Calu3 (cell line): ENCODE measurements around the gene TMEM184A. TPM values are rescaled to one million over a fixed set of nuclear protein-coding genes. Genes with fewer than 3 reads are reported as not detected.

Experiments used
- BruUV-seq: library from RNA; stranded (reverse); fragments of 400-500 nt; replicated peaks from 2 replicates; lab custom pipeline; 2021; lab: Mats Ljungman, UMichigan
- CTCF ChIA-PET: fragments of 300-600 bp; sonication (Branson Sonifier 250); formaldehyde crosslinking; loops from one replicate; lab custom pipeline; 2022; ENCODE audit warnings: antibody characterized with exemption; lab: Charles Lee
- DNase-seq: peaks from one replicate; pipeline ENCODE4 v3.0.0; 2022
- H3K27ac Mint-ChIP-seq: one replicate; pipeline ENCODE4 v1.8.0; 2022; ENCODE audit warnings: mixed read lengths; ENCODE audit not compliant: unreplicated experiment
- H3K27me3 Mint-ChIP-seq: one replicate; pipeline ENCODE4 v1.8.0; 2022; ENCODE audit warnings: mixed read lengths; ENCODE audit not compliant: unreplicated experiment
- H3K36me3 Mint-ChIP-seq: one replicate; pipeline ENCODE4 v1.8.0; 2022; ENCODE audit warnings: mild to moderate bottlenecking, moderate library complexity, mixed read lengths; ENCODE audit not compliant: insufficient read depth, unreplicated experiment
- H3K4me1 Mint-ChIP-seq: one replicate; pipeline ENCODE4 v1.8.0; 2022; ENCODE audit warnings: mild to moderate bottlenecking, low read depth, mixed read lengths; ENCODE audit not compliant: unreplicated experiment
- H3K4me3 Mint-ChIP-seq: one replicate; pipeline ENCODE4 v1.8.0; 2022; ENCODE audit warnings: mild to moderate bottlenecking, low read depth, moderate library complexity, mixed read lengths; ENCODE audit not compliant: unreplicated experiment
- H3K9me3 Mint-ChIP-seq: one replicate; pipeline ENCODE4 v1.8.0; 2022; ENCODE audit warnings: low read depth, mixed read lengths; ENCODE audit not compliant: unreplicated experiment
- intact Hi-C: fragments of 100-400 bp; cut with micrococcal nuclease; formaldehyde crosslinking; loops from one replicate; pipeline ENCODE4 v1.10.0; 2022; ENCODE audit not compliant: unreplicated experiment
- total RNA-seq: library from RNA; stranded (reverse); gene quantifications from 2 replicates; pipeline ENCODE4 v1.2.3, GENCODE V29; 2022
- TF ChIP-seq, protein P1 (sequence below): fragments of 200-600 bp; IDR thresholded peaks from one replicate; pipeline ENCODE4 v1.8.0; 2022; ENCODE audit warnings: antibody characterized with exemption; ENCODE audit not compliant: unreplicated experiment

TMEM184A gene
- total RNA-seq, 1 experiment from 2014 or later = 61.9 TPM

DNA sequence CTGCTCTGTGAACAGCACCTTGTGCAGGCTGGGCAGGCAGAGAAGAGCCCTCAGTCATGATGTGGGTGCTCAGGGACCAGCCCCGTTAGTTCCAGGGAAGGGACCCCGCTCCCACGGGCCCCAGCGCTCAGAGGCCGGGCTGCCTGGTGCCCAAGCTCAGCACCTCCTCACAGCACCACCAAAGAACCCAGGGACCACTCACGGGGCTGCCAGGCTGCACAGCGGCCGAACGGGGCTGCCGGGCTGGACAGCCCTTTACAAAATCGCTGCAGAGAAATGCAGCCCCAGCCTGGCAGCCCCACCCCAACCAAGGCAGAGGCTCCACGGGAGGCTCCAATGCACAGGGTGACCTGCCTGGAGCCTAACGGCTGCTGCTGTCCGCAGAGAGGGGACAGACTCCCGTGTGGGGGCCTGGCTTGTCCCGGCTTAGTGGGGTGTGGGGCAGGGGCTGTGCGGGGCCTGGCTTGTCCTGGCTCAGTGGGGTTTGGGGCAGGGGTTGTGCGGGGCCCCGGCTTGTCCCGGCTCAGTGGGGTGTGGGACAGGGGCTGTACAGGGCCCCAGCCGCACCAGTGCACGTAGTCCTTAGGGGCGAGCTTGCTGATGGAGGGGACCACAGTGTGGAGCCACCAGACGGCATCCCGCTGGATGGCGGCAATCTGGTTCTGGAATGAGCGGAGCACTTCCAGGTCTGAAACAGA is 61.0 kb downstream of the TMEM184A start:
- TF ChIP-seq, protein P1, sequence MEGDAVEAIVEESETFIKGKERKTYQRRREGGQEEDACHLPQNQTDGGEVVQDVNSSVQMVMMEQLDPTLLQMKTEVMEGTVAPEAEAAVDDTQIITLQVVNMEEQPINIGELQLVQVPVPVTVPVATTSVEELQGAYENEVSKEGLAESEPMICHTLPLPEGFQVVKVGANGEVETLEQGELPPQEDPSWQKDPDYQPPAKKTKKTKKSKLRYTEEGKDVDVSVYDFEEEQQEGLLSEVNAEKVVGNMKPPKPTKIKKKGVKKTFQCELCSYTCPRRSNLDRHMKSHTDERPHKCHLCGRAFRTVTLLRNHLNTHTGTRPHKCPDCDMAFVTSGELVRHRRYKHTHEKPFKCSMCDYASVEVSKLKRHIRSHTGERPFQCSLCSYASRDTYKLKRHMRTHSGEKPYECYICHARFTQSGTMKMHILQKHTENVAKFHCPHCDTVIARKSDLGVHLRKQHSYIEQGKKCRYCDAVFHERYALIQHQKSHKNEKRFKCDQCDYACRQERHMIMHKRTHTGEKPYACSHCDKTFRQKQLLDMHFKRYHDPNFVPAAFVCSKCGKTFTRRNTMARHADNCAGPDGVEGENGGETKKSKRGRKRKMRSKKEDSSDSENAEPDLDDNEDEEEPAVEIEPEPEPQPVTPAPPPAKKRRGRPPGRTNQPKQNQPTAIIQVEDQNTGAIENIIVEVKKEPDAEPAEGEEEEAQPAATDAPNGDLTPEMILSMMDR = no peak
- Mint-ChIP-seq H3K36me3 (peaks cover 79% of the 10 kb centered on the region), H3K27me3 (no peaks in the 10 kb centered on the region), H3K9me3 (no peaks in the 10 kb centered on the region), H3K4me1 (no peaks in the 10 kb centered on the region), H3K27ac (no peak overlapping the region), H3K4me3 (no peak overlapping the region)
- BruUV-seq = no TSS peak
- no peak for DNase-seq
- intact Hi-C loops = no loop called here
- CTCF ChIA-PET = interaction anchor here (0.6 kb wide), 1 partner anchor 35 kb away, joined by 3 read pairs; no protein-coding TSS in a partner anchor

DNA sequence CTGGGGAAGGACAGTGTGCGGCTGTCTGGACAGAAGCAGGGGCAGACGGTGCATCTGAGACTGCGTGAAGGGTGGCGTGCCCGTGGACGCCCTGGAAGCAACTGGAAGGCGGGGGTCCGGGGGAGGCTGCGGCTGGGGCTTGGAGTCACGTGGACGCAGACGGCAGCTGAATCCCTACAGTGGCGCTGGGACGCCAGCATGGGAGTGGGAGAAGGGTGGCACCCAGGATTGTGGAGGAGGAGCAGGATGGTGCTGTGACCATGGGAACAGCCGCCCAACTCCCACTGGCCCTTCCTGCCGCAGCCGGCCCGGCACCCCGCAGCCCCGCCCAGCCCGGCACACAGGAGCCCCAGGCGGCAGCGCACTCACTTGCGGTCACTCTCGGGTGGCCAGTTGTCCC is 61.6 kb downstream of the TMEM184A start:
- Mint-ChIP-seq H3K4me3 (no peak overlapping the region), H3K27ac (no peak overlapping the region), H3K36me3 (peaks cover 77% of the 10 kb centered on the region), H3K4me1 (no peaks in the 10 kb centered on the region), H3K27me3 (no peaks in the 10 kb centered on the region), H3K9me3 (no peaks in the 10 kb centered on the region)
- BruUV-seq = no TSS peak
- CTCF ChIA-PET = interaction anchor here (0.6 kb wide), 1 partner anchor 35 kb away, joined by 3 read pairs; no protein-coding TSS in a partner anchor
- intact Hi-C loops = no loop called here
- DNase-seq = no peak
- TF ChIP-seq, protein P1 = no peak

DNA sequence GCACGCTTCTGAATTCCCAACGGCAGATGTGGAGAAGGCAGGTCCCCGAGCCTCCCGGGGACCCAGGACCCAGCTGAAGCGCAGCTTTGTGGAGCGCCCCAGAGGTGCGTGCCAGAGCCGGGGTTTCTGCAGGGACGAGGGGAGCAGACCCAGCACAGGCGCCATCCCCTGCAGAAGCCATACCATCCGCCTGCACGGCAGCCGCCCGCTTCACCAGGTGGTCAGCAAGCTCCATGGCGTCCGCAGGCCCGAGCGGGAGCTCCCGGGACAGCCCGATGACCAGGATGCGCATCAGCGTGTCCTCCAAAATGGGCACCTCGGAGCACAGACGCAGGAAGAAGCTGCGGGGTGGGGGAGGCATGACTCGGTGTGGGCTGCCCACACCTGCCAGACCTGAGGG is 62.4 kb downstream of the TMEM184A start:
- CTCF ChIA-PET = no interaction called here
- Mint-ChIP-seq H3K36me3 (peaks cover 78% of the 10 kb centered on the region), H3K27ac (no peak overlapping the region), H3K27me3 (no peaks in the 10 kb centered on the region), H3K4me1 (no peaks in the 10 kb centered on the region), H3K9me3 (no peaks in the 10 kb centered on the region), H3K4me3 (no peak overlapping the region)
- TF ChIP-seq, protein P1 = no peak
- no peak for DNase-seq
- BruUV-seq = no TSS peak
- intact Hi-C loops = no loop called here

DNA sequence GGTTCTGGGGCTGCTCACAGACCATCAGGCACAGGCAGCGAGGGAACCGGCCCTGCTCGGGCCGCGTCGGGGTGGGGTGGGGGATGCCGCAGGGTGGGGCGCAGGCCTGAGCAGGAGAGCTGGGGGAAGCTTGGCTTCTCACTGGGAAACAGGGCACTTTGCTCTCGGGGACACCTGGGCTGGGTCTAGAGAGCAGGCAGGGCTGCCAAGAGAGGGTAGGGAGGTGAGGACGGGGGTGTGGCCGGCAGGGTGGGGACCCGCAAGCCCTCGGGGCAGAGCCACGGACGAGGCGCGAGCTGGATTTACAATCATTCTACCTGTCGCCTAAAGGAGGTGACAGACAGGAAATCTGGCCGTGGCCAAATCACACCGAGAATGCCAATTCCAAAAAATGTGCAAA is 62.9 kb downstream of the TMEM184A start:
- intact Hi-C loops = no loop called here
- CTCF ChIA-PET = no interaction called here
- TF ChIP-seq, protein P1 = no peak
- no peaks in the 10 kb centered on the region for H3K27me3 Mint-ChIP-seq
- H3K36me3 Mint-ChIP-seq = peaks cover 82% of the 10 kb centered on the region
- DNase-seq = no peak
- BruUV-seq = no TSS peak
- H3K9me3 Mint-ChIP-seq = no peaks in the 10 kb centered on the region
- no peak overlapping the region for H3K27ac Mint-ChIP-seq
- no peaks in the 10 kb centered on the region for H3K4me1 Mint-ChIP-seq
- no peak overlapping the region for H3K4me3 Mint-ChIP-seq
